IPS-NIHi7 (cell line): ENCODE measurements around the gene ABTB2.

Source experiments
- DNase-seq: peaks from one replicate; pipeline ENCODE4 v3.0.0; 2012; ENCODE audit warnings: mixed read lengths; ENCODE audit errors: extremely low spot score

The ABTB2 gene

GRCh38 chr11:34360046-34360445, 2.2 kb upstream of the ABTB2 start:
- no peak for DNase-seq

- DNase-seq, result no peak
Observed at GRCh38 chr11:34359548-34359891, 1.7 kb upstream of the ABTB2 start.

GRCh38 chr11:34358728-34359547, 1.1 kb upstream of the ABTB2 start:
- peak; percentile 41 for DNase-seq

GRCh38 chr11:34358258-34358727, 483 bp upstream of the ABTB2 start:
- DNase-seq, result peak; percentile 72

GRCh38 chr11:34356913-34357700, 703 bp downstream of the ABTB2 start:
- DNase-seq, result peak; percentile 42

- no peak for DNase-seq
Observed at GRCh38 chr11:34356576-34356912, 1.3 kb downstream of the ABTB2 start.

- peak; percentile 51 for DNase-seq
Observed at GRCh38 chr11:34356130-34356529, 1.7 kb downstream of the ABTB2 start.

GRCh38 chr11:34355726-34356125, 2.1 kb downstream of the ABTB2 start:
- DNase-seq, result no peak

GRCh38 chr11:34354782-34355181, 3.0 kb downstream of the ABTB2 start:
- DNase-seq, result no peak

GRCh38 chr11:34353881-34354280, 3.9 kb downstream of the ABTB2 start:
- DNase-seq, result no peak

GRCh38 chr11:34351687-34352469, 5.9 kb downstream of the ABTB2 start:
- no peak for DNase-seq

- no peak for DNase-seq
Observed at GRCh38 chr11:34351051-34351450, 6.8 kb downstream of the ABTB2 start.

GRCh38 chr11:34349882-34350281, 7.9 kb downstream of the ABTB2 start:
- no peak for DNase-seq

- DNase-seq, result no peak
Observed at GRCh38 chr11:34348919-34349318, 8.9 kb downstream of the ABTB2 start.

- DNase-seq, result no peak
Observed at GRCh38 chr11:34348096-34348495, 9.7 kb downstream of the ABTB2 start.

GRCh38 chr11:34346551-34346950, 11.3 kb downstream of the ABTB2 start:
- no peak for DNase-seq

GRCh38 chr11:34345991-34346480, 11.8 kb downstream of the ABTB2 start:
- DNase-seq, result no peak

- no peak for DNase-seq
Observed at GRCh38 chr11:34345540-34345876, 12.3 kb downstream of the ABTB2 start.

- no peak for DNase-seq
Observed at GRCh38 chr11:34344768-34345539, 12.9 kb downstream of the ABTB2 start.

GRCh38 chr11:34344410-34344767, 13.4 kb downstream of the ABTB2 start:
- DNase-seq, result no peak

GRCh38 chr11:34343686-34344085, 14.1 kb downstream of the ABTB2 start:
- DNase-seq, result no peak

GRCh38 chr11:34343153-34343552, 14.7 kb downstream of the ABTB2 start:
- no peak for DNase-seq
